ENCODE results near the gene SLC25A10. TPM values are rescaled to one million over a fixed set of nuclear protein-coding genes. Genes with fewer than 3 reads are reported as not detected.
"Not testable (repeated sequence)": the region's sequence is repeated elsewhere in the genome, so short reads cannot be mapped to it uniquely, and the experiment has no call there.

Gene SLC25A10
- total RNA-seq, 1 donor from 2014 or later: 34.1 TPM

- no peak for DNase-seq (ENCODE audit: low spot score)
These were observed 8.4 kb downstream of the SLC25A10 start for GRCh38 chr17:81720267-81721071.

DNA sequence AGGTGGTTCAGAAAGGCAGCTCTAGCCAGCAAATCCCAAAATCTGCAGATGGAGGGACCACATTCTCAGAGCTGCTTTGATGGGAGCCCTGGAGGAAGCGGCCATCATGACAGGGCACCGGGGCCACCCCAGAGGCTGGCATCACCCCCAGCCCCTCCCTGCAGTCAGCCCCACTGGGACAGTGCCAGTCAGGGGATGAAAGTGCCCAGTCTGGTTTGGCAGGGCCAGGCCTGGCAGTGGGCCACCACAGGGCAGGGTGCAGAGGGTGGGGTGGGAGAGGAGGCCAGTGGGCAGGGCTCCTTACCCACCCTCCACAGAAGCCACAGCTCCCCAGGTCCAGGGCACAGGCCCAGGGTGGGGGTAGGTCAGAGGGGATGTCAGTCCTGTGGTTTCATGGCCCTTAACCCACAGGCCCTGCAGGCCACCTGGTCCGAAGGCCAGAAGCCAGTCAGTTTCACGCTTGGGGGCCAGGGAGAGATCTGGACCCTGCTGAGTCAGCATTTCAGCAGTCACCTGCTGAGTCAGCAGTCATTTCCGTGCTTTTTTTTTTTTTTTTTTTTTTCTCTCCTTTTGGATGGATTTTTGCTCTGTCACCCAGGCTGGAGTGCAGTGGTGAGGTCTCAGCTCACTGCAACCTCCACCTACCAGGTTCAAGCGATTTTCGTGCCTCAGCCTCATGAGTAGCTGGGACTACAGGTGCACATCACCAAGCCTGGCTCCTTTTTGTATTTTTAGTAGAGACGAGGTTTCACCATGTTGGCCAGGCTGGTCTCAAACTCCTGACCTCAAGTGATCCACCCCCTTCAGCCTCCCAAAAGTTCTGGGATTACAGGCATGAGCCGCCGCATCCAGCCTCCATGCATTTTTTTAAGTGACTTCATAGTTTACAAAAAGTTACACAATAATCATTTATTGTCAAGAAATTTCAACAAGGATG is 10.4 kb downstream of the SLC25A10 start:
- peak; percentile 79 for DNase-seq (ENCODE audit: low spot score)

GRCh38 chr17:81723651-81724209 is 11.6 kb downstream of the SLC25A10 start:
- DNase-seq (ENCODE audit: low spot score): no peak

- DNase-seq (ENCODE audit: low spot score): no peak
These were observed 13.4 kb downstream of the SLC25A10 start for GRCh38 chr17:81725439-81725838.

DNA sequence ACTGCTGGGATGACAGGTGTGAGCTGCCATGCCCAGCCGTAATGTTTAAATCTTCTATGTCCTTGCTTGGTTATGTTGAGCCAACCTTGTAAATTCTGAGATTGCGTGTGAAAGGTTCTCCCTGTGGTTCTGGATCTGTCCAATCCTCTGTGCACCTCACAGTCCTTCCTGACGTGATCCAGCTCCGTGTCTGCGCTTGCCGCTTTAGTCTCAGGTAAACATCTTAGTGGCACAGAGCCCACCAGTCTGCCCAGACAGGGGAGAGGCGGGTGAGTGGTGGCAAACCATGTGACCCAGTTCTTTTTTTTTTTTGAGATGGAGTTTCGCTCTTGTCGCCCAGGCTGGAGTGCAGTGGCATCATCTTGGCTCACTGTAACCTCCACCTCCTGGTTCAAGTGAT is 13.9 kb downstream of the SLC25A10 start:
- DNase-seq (ENCODE audit: low spot score): no peak

- peak; percentile 65 for DNase-seq (ENCODE audit: low spot score)
These were observed 15.4 kb downstream of the SLC25A10 start for GRCh38 chr17:81727324-81728031.

- peak; percentile 76 for DNase-seq (ENCODE audit: low spot score)
These were observed 21.7 kb downstream of the SLC25A10 start for GRCh38 chr17:81733507-81734404.

DNA sequence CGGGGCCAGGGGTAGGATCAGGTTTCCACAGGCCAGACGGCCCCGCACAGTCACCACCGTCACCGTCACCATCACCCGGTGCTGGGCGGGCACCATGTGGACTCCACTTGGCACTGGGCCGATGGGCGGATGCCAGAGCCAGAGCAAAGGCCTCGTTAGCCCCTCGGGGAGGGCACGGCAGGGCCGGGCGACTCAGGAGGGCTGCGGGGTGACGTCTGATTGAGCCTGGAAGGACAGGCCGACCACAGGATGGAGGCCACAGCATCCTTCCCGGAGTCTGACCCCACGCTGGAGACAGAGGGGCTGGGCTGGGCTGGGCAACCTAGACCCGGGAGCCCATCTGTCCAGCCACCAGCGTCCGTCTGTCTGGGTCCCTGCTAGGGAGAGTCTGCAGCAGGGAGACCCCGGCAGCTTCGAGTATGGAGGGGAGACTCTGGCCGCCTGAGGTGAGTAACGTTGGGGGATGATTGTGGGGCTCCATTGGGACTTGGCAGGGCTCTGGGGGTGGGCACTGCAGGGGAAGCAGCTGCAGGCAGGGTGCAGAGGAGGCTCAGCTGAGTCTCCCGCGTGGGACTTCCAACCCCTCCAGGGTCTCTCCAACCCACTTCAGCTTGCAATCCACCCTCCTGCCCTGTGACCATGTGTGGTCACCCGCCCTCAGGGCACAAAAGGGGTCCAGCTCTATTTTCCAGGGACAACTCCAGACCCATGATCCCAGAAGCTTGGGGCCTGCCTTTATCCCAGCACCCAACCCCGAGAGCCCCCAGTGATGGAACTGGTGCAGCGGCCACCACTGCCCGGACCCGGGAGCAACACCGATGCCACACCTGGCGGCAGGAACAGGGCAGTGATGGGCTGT is 22.6 kb downstream of the SLC25A10 start:
- no peak for DNase-seq (ENCODE audit: low spot score)

- no peak for DNase-seq (ENCODE audit: low spot score)
These were observed 23.4 kb downstream of the SLC25A10 start for GRCh38 chr17:81735264-81736102.

DNA sequence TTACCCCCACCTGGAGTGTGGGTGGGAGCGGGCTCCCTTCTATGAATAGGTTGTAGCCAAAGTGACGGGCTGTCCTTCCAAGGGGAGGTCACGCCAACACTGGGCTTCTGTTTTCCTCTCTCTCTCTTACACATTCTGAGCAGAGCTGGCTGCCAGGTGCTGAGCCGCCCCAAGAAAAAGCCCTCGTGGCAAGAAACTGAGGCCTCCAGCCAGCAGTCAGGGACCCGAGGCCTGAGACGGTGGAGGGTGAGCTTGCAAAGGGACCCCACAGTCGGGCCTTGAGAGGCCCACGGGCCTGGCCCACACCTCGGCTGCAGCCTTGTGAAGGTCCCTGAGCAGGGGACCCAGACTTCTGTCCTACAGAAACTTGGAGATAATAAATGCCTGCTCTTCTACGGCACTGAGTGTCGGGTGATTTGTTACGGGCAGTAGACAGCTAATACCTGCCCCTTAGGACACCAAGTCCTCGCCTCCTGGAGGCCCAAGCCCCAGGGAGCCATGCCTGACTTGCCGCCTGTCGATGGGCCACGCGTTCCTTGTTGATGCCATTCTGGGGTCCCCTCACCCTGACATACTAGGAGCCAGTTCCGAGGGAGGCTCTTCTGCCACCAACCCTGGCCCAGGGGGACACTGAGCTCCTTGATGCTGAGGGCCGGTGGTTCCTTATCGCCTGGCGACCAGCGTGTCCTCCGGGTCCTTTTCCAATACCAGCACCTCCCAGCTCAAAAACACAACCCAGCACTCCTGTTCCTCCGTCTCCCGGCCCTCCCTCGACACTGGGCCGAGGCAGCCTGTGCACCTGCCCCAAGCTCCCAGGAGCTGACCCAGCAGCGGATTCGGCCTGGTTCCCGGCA is 26.1 kb downstream of the SLC25A10 start:
- no peak for DNase-seq (ENCODE audit: low spot score)

DNA sequence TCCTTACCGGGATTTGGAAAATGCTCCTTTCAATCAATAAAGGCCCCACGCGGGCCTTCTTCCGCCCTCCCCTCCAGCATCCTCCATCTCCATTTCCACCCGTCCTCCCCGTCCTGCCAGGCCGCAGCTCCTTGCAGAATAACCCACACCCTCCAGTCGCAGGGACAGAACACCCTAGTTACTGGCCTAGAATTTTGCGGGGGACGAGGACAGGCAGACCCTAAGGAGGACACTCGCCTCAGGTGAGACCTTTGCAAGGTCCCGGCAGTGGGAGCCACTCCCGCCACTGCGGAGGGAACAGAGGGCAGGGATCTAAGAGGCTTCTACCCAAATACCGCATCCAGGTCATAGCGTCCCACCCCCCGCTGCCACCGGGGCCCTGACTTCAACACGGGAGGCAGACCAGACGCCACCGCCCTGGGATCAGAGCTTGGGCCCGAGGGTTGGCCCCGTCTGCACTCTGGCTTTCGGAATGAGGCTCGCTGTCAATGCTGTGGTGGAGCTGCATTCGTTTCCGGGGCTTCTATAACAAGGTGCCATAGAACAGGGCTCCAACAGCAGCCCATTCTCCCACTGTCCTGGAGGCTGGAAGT is 26.8 kb downstream of the SLC25A10 start:
- no peak for DNase-seq (ENCODE audit: low spot score)

GRCh38 chr17:81739593-81739992 is 27.5 kb downstream of the SLC25A10 start:
- not testable (repeated sequence) for DNase-seq (ENCODE audit: low spot score)

DNA sequence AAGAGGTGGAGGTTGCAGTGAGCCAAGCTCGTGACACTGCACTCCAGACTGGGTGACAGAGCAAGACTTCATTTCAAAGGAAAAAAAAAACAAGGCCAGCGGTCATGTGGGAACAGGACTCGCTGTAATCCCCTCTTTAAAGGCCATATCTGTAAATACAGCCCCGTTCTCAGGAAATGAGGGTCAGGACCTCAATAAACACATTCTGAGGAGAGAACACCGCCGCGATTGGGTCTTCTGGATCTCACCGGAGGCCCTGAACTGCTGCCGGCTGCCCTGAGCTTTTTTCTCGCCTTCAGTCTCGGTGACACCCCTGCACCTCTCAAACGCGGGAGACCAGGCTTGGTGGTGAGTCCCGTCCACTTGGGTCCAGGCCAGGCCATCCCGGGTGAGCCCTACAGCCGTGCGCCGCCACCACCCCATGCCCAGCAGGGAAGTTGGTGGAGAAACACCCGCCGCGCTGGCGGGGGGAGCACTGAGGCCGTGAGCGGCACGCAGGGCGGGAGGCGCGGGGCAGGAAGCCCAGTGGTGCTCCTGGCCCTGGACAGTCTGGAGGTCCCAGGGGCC is 28.4 kb downstream of the SLC25A10 start:
- DNase-seq (ENCODE audit: low spot score): no peak

GRCh38 chr17:81741049-81741593 is 29.0 kb downstream of the SLC25A10 start:
- no peak for DNase-seq (ENCODE audit: low spot score)

- DNase-seq (ENCODE audit: low spot score): no peak
These were observed 29.7 kb downstream of the SLC25A10 start for GRCh38 chr17:81741594-81742452.
